Stimulated activated naive CD8-positive, alpha-beta T cell treated with anti-CD3 and anti-CD28 coated beads, Interleukin-15, Interleukin-2, amounts not matched to agents 100 ng/mL and 50 ng/mL, for 24 hours (primary cell): ENCODE measurements around the gene LINC01488.

Experiments used
- H3K27ac Mint-ChIP-seq: one replicate; pipeline ENCODE4 v1.8.0; 2021; ENCODE audit warnings: mild to moderate bottlenecking, mixed read lengths
- H3K27me3 Mint-ChIP-seq: one replicate; pipeline ENCODE4 v1.8.0; 2021; ENCODE audit warnings: mixed read lengths
- H3K36me3 Mint-ChIP-seq: one replicate; pipeline ENCODE4 v1.8.0; 2021; ENCODE audit warnings: low read depth, mixed read lengths
- H3K4me1 Mint-ChIP-seq: one replicate; pipeline ENCODE4 v1.8.0; 2021; ENCODE audit warnings: low read depth, mixed read lengths
- H3K4me3 Mint-ChIP-seq: one replicate; pipeline ENCODE4 v1.8.0; 2021; ENCODE audit warnings: mild to moderate bottlenecking, mixed read lengths
- H3K9me3 Mint-ChIP-seq: one replicate; pipeline ENCODE4 v1.8.0; 2021; ENCODE audit warnings: mixed read lengths

The LINC01488 gene

GRCh38 chr11:69476509-69476961, 4.9 kb upstream of the LINC01488 start:
- H3K27me3 Mint-ChIP-seq = peaks cover 7% of the 10 kb centered on the region
- H3K9me3 Mint-ChIP-seq = peaks cover 3% of the 10 kb centered on the region
- no peak overlapping the region for H3K27ac Mint-ChIP-seq
- H3K36me3 Mint-ChIP-seq = no peaks in the 10 kb centered on the region
- H3K4me3 Mint-ChIP-seq = no peak overlapping the region
- H3K4me1 Mint-ChIP-seq = no peaks in the 10 kb centered on the region

- no peaks in the 10 kb centered on the region for H3K36me3 Mint-ChIP-seq
- no peak overlapping the region for H3K27ac Mint-ChIP-seq
- peaks cover 2% of the 10 kb centered on the region for H3K27me3 Mint-ChIP-seq
- peaks cover 3% of the 10 kb centered on the region for H3K9me3 Mint-ChIP-seq
- H3K4me3 Mint-ChIP-seq = no peak overlapping the region
- no peaks in the 10 kb centered on the region for H3K4me1 Mint-ChIP-seq
Measured at GRCh38 chr11:69477086-69477485, 4.4 kb upstream of the LINC01488 start.

DNA sequence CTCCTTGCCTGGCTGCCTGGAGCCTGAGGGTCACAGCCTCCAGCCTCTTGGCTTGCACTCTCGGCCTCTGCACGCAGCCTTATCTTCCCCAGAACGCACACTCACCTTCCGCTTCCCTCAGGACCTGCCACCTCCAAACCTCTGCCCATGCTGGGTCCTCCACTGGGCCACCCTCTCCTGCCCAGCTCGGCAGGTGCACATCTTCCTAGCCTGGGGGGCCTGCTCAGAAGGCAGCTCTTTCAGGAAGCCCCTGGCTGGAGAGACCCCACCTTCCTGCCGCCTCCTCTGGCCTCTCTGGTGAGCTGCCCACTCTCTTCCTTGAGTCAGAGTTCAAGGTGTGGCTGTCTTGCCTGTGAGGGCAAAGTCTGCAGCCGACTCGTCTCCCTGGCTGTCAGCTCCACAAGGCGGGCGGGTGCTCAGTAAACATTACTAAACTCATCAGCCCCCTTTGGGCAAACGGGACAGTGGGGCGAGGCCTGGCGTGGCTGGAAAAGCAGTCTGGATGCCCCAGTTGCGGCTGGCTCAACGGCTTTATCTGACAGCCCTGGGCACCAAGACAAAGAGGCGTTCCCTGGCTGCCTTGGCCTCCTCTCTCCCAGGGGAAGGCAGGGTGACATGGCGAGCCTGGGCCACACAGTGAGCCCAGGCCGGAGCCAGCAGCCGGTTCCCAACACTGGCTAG, 1.7 kb upstream of the LINC01488 start:
- H3K4me3 Mint-ChIP-seq = no peak overlapping the region
- H3K27ac Mint-ChIP-seq = no peak overlapping the region
- H3K27me3 Mint-ChIP-seq = no peaks in the 10 kb centered on the region
- H3K36me3 Mint-ChIP-seq = no peaks in the 10 kb centered on the region
- H3K4me1 Mint-ChIP-seq = no peaks in the 10 kb centered on the region
- H3K9me3 Mint-ChIP-seq = no peaks in the 10 kb centered on the region

DNA sequence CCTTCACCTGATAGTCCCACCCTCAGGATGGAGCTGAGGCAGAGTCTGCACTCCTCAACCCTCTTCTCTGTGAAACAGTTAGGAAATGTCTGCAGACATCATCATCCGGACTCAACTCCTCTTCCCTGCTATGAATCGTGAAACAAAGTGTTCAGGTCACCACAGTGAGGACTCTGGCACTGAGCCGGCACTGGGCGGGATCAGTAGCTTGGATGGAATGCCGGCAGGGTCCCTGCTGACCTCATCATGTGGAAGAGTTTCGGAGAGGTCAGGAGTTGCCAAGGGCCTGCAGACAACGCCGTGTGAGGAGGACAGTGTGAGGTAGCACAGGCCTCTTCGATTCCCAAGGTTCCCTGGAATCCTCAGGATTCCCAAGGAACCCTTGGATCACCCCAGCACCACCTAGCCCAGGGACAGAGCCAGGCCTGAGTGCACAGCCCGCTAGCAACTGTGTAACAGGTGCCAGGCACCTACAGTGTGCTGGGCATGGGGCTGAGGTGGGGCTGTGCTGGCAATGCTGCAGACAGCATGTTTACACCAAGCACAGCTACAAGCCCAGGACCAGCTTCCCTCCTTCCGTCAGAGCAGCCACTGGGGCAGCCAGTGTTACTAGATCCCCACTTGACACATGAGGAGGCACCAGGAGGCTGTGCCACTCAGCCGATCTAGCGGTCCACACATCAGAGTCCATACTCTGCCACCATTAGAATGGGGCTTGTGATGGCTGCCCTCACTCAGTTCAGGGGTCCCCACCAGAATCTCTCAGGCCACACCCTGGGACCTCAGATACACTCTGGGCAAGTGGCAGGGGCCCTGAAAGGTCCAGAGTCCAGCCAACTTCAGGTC, 693 bp upstream of the LINC01488 start:
- H3K4me3 Mint-ChIP-seq = no peak overlapping the region
- H3K27ac Mint-ChIP-seq = no peak overlapping the region
- H3K27me3 Mint-ChIP-seq = no peaks in the 10 kb centered on the region
- no peaks in the 10 kb centered on the region for H3K36me3 Mint-ChIP-seq
- no peaks in the 10 kb centered on the region for H3K4me1 Mint-ChIP-seq
- no peaks in the 10 kb centered on the region for H3K9me3 Mint-ChIP-seq

DNA sequence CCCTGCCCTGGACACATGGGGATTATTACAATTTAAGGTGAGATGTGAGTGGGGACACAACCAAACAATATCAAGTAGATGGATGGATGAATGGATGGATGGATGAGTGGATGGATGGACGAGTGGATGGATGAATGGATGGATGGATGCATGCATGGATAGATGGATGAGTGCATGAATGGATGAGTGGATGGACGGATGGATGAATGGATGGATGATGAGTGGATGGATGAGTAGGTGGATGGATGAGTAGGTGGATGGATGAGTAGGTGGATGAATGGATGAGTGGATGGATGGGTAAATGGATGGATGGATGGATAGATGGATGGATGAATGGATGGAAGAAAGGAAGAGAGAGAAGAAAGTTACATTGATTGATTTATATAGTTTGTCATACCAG, 859 bp downstream of the LINC01488 start:
- Mint-ChIP-seq H3K27me3 (no peaks in the 10 kb centered on the region), H3K36me3 (no peaks in the 10 kb centered on the region), H3K9me3 (no peaks in the 10 kb centered on the region), H3K4me1 (no peaks in the 10 kb centered on the region), H3K4me3 (no peak overlapping the region), H3K27ac (no peak overlapping the region)

DNA sequence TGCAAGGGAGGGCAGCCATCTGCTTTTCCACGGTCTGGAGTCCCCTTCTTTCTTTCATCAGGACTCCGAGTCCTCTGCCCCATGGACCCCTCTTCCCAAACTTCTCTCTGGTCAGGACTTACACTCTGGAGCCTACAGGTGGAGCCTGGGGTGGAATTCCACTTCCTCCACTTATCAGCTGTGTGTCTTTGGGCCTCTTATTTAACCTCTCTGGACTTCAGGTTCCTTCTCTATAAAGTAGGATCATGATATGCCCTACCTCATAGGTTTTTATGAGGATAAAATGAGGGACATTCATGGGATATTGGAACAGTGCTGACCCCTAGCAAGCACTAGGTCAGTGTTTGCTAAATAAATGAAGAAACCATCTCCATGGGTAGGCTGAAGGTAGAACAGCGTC, 1.7 kb downstream of the LINC01488 start:
- Mint-ChIP-seq H3K4me3 (no peak overlapping the region), H3K27ac (no peak overlapping the region), H3K27me3 (no peaks in the 10 kb centered on the region), H3K9me3 (no peaks in the 10 kb centered on the region), H3K4me1 (no peaks in the 10 kb centered on the region), H3K36me3 (no peaks in the 10 kb centered on the region)

DNA sequence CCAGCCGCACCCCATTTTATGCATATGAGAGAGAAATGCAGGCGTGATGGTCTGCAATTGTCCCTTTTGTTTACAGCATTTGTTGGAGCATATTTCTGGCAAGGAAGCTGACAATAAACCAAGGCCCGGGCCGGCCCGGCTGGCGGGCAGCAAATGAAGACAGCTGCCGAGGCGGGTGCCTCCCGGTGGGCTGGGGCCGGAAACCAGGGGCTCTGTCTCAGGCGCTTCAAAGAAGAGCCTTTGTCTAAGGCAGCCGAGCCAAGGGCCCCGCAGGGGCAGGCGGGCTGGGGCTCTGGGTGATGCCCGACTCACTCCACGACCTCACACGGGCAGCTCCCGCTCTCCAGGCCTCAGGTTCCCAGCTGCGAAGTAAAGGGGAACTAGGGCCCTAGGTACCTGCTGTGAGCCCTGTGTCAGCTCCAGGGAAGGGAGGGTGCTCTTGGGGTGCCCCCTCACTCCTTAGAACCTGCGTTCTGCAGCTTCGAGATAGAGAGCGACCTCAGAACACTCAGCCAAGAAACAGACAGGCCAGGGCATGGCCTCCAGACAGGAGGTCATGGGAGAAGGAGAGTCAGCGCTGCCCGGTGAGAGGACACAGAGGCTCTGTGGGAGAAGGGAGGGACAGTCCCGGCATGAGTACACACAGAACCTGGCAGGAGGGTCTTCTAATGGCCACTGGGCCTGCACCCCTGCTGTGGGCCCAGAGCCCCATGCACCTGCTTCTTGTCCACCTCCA, 2.4 kb downstream of the LINC01488 start:
- no peaks in the 10 kb centered on the region for H3K9me3 Mint-ChIP-seq
- no peaks in the 10 kb centered on the region for H3K36me3 Mint-ChIP-seq
- no peaks in the 10 kb centered on the region for H3K27me3 Mint-ChIP-seq
- H3K4me1 Mint-ChIP-seq = no peaks in the 10 kb centered on the region
- no peak overlapping the region for H3K27ac Mint-ChIP-seq
- H3K4me3 Mint-ChIP-seq = no peak overlapping the region

GRCh38 chr11:69484427-69485259, 3.2 kb downstream of the LINC01488 start:
- no peaks in the 10 kb centered on the region for H3K27me3 Mint-ChIP-seq
- H3K9me3 Mint-ChIP-seq = no peaks in the 10 kb centered on the region
- H3K27ac Mint-ChIP-seq = no peak overlapping the region
- H3K4me1 Mint-ChIP-seq = no peaks in the 10 kb centered on the region
- no peak overlapping the region for H3K4me3 Mint-ChIP-seq
- H3K36me3 Mint-ChIP-seq = no peaks in the 10 kb centered on the region

DNA sequence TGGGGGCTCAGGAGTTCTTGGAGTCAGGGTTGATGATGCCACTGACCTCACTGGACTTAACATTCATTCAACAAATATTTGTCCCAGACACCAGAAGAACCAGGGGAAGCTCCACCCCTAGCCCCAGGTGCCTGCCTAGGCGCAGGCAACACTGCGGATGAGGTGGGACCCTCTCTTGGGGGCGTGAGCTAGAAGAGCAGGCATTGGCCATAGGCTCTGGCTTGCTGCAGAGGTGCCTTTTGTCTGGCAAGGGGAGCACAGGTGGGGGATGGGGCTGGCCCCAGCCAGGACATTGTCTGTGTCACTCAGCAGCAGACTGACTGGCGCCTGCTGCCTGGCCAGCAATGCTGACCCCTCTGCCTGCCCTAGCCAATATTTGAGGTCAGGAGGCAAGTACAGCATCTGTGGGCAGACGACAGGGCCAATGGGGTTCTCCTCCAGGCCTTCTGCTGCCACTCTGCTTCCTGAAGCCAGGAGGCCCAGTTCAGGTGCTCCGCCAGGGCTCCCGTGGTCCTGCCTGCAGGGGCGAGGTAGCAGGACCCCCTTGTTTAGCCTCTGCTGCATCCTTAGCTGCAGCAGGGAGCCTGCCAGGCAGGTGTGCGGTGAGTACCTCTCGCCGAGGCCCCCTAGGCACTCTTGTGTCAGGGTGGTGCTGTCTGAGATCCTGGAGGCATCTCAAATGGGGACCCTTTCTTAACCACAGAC, 4.0 kb downstream of the LINC01488 start:
- H3K27me3 Mint-ChIP-seq = no peaks in the 10 kb centered on the region
- no peak overlapping the region for H3K27ac Mint-ChIP-seq
- H3K36me3 Mint-ChIP-seq = no peaks in the 10 kb centered on the region
- no peak overlapping the region for H3K4me3 Mint-ChIP-seq
- H3K9me3 Mint-ChIP-seq = no peaks in the 10 kb centered on the region
- no peaks in the 10 kb centered on the region for H3K4me1 Mint-ChIP-seq

- Mint-ChIP-seq H3K9me3 (no peaks in the 10 kb centered on the region), H3K4me1 (no peaks in the 10 kb centered on the region), H3K36me3 (no peaks in the 10 kb centered on the region), H3K27ac (no peak overlapping the region), H3K27me3 (no peaks in the 10 kb centered on the region), H3K4me3 (no peak overlapping the region)
Measured at GRCh38 chr11:69486056-69486772, 4.8 kb downstream of the LINC01488 start.

- Mint-ChIP-seq H3K27me3 (no peaks in the 10 kb centered on the region), H3K9me3 (no peaks in the 10 kb centered on the region), H3K4me1 (no peaks in the 10 kb centered on the region), H3K27ac (no peak overlapping the region), H3K36me3 (no peaks in the 10 kb centered on the region), H3K4me3 (no peak overlapping the region)
Measured at GRCh38 chr11:69486773-69487291, 5.4 kb downstream of the LINC01488 start.

DNA sequence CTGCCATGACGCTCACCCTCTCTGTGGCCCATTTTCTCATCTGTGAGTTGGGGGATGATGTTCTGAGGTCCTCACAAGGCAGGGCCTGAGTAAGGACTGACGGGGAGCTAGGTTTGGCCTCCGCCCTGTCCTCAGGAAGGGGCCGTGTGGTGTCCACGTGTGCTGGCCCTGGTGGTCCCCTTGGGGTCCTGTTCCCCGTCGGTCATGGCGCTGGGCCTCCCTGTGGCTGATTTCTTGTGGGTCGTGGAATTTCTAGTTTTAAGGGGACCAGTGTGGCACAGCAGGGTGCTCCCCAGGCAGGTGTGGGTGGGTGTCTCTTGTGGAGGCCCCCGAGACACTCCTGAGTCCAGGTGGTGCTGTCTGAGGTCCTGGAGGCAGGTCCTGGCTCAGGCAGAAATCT, 5.9 kb downstream of the LINC01488 start:
- Mint-ChIP-seq H3K27me3 (no peaks in the 10 kb centered on the region), H3K9me3 (no peaks in the 10 kb centered on the region), H3K27ac (no peak overlapping the region), H3K36me3 (no peaks in the 10 kb centered on the region), H3K4me3 (no peak overlapping the region), H3K4me1 (no peaks in the 10 kb centered on the region)

GRCh38 chr11:69487849-69488542, 6.5 kb downstream of the LINC01488 start:
- Mint-ChIP-seq H3K4me3 (no peak overlapping the region), H3K36me3 (no peaks in the 10 kb centered on the region), H3K9me3 (no peaks in the 10 kb centered on the region), H3K27me3 (no peaks in the 10 kb centered on the region), H3K27ac (no peak overlapping the region), H3K4me1 (no peaks in the 10 kb centered on the region)
